ENCODE results near the gene KCTD6.
"Not testable (repeated sequence)": the region's sequence is repeated elsewhere in the genome, so short reads cannot be mapped to it uniquely, and the experiment has no call there.

KCTD6 gene

DNA sequence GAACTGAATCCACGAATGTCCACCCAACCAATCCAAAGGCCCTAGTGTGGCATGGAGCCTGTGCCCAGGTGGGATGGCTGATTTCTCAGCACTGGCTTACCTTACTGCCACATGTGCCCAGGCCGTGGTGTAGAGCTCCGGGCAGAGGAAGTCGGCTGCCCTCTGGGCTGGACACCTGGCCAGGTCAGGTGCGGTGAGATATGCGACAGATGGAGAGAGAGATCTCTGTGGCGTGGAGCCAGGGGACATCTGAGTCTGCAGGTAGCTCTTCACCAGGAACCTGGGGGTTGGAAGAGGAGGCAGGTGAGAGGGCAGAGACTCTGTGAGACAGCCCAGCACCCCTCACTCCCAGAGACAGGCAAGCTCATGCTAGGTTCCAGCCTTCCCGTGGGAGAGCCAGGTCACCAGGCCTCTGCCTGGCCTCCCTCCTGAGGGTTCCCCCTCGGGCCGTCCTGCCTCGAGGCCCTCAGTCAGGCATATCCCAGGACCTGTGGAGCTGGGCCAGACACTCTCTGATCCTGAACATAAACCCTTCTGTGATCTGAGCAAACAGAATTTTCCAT, 32.5 kb downstream of the KCTD6 start:
- TF ChIP-seq GATA1 (IDR thresholded peaks at IDR 0.05; ENCODE audit: low read depth, low read length) (no peak), POLR2A (IDR thresholded peaks at IDR 0.05; ENCODE audit: low read length) (no peak)
- DNase-seq, result no peak

DNA sequence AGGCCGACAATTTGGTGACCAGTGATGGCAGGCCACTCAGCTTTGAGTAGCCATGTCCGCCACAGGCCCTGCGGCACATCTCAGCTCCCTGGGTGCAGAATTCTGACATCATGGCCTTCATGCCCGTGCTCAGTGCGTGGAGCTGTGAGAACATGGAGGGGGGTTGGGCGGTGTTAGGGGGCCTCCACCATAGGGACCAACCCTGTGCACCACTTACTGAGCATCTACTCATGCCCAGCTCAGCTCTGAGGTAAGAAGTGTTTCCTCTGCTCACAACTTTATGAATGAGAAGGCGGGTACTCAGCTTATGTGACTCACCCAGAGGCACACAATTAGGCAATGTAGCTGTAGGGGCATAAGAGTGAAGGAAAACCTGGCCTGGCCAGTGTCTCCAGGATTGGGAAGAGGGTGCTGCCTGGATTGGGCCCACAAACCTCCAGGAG, 34.6 kb downstream of the KCTD6 start:
- TF ChIP-seq GATA1 (IDR thresholded peaks at IDR 0.05; ENCODE audit: low read depth, low read length), result no peak
- TF ChIP-seq POLR2A (IDR thresholded peaks at IDR 0.05; ENCODE audit: low read length), result no peak
- peak; percentile 17 to 31 for DNase-seq

DNA sequence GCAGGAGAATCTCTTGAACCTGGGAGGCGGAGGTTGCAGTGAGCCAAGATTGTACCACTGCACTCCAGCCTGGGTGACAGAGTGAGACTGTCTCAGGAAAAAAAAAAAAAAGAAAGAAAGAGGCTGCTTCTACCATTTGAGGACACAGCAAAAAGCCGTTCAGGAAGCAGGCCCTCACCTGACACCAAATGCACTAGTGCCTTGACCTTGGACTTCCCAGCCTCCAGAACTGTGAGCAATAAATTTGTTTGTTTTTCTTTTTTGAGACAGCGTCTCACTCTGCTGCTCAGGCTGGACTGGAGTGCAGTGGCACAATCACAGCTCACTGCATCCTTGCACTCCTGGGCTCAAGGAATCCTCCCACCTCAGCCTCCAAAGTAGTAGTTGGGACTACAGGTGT, 35.5 kb downstream of the KCTD6 start:
- DNase-seq, result not testable (repeated sequence)

DNA sequence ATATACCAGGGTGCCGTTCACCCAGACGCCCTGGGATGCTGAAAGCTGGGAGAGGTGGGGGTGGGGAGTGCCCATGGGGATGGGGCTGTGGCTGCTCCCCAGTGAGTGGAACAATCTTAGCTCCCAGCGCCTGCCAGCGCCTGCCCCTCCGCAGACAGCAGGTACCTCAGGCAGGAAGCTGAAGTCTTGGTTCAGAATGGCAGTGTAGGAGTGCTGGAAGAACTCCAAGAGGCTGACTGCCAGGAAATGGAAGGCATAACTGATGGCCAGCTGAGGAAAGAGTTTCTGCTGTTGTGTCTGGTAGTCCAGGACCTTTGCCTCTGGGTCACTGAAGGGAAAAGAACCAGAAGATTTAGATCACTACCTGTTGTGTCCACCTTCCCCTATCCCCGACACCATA, 36.7 kb downstream of the KCTD6 start:
- no peak for DNase-seq

DNA sequence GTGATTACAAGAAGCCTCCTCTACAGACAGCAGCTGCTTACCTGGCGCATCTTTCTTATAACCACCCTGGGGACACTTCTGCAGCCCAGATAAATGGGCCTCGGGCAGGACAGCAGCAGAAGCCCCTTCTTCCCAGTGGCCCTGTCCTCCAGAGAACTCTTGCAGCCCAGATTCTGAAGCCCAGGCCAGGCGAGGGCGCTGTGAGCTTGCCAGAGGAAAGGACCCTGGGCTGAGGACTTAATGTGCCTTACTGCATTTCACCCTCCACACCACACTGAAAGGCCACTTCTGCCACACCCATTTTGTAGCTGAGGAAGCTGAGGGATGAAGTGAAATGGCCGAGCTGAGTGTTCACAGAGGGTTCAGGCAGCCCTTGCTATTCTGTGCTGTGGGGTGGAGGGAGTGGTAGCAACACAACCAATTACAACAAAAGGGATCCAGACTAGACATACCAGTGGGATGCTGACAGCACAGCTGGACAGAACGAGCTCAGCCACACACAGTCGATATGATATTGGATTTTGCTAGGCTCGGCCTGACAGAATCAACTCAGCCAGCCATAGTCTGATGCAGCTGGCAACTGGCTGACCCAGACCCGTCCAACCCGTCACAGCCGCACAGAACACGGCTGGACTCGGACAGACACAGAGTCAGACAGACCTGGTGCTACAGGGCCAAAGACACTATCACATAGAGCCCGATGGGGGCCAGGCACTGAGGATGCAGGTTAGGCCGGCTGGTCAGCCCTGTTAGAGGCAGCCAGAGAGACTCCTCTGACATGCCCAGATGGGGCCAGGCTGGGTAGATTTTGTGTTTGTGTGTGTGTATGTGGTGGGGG, 37.8 kb downstream of the KCTD6 start:
- TF ChIP-seq GATA1 (IDR thresholded peaks at IDR 0.05; ENCODE audit: low read depth, low read length) (no peak), POLR2A (IDR thresholded peaks at IDR 0.05; ENCODE audit: low read length) (no peak)
- peak; percentile 42 to 44 for DNase-seq

More for the DNA sequence above, 36.7 kb downstream of the KCTD6 start:
- no peak for TF ChIP-seq GATA1 (IDR thresholded peaks at IDR 0.05; ENCODE audit: low read depth, low read length)
- no peak for TF ChIP-seq POLR2A (IDR thresholded peaks at IDR 0.05; ENCODE audit: low read length)

DNA sequence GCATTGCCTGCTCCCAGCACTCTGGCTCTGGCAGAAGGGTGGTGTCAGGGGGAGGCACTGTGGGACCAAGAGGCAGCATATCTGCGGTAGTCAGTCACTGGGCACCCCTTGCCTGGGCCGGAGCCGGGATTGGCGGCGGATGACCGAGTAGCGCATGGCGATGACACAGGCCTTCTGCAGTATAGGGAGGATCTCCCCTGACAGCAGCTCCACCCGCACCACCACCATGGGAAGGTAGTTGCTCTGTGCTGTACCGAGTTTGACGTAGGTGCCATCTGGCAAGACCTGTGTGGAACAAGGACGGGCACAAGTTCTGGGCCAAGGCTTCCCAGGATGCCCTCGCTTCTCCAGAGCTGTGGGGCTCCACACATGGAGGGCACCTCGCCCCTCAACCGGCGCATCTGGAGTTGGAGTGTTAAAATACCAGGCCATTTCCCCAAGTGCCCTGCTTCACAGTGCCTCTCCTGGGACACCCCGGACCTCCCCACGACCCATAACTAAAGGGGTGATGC, 38.5 kb downstream of the KCTD6 start:
- TF ChIP-seq POLR2A (IDR thresholded peaks at IDR 0.05; ENCODE audit: low read length) (no peak), GATA1 (IDR thresholded peaks at IDR 0.05; ENCODE audit: low read depth, low read length) (no peak)
- no peak for DNase-seq

DNA sequence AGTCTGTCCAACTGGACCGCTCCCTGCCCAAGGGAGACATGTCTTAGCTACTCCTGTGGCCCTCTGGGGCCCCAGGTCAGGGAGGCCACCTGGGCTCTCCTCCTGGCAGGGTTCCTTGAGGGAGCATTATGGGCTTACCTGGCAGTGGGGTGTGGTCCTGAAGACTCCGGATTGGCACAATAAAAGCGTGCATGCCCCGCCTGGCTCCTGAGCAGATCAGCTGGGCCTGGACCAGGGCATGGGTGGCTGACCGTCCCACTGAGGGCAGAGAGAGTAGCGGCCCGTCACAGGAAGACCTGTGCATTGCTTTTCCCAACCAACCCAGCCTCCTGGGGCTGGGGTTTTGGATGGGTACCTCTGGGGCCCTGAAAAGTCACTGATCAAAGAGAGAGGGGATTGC, 39.7 kb downstream of the KCTD6 start:
- no peak for TF ChIP-seq POLR2A (IDR thresholded peaks at IDR 0.05; ENCODE audit: low read length)
- no peak for TF ChIP-seq GATA1 (IDR thresholded peaks at IDR 0.05; ENCODE audit: low read depth, low read length)
- no peak for DNase-seq

DNA sequence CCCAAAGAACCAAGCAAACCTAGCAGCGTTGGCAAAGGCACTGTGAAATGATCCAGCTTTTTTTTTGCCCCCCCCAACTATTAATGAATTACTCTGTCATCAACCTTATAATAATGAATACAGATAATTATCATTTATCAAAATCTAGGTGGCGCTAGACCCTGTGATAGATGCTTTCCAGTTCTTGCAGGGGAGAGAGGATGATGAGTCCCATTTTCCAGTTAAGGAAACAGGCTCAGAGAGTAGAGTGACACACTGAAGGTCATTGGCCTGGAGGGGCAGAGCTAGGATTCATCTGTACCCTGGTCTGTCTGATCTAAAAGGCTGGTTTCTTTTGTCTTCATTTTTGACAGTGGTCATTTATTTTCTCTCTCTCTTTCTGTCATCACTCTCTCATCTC, 40.1 kb downstream of the KCTD6 start:
- TF ChIP-seq GATA1 (IDR thresholded peaks at IDR 0.05; ENCODE audit: low read depth, low read length), result no peak
- no peak for TF ChIP-seq POLR2A (IDR thresholded peaks at IDR 0.05; ENCODE audit: low read length)
- DNase-seq, result no peak

DNA sequence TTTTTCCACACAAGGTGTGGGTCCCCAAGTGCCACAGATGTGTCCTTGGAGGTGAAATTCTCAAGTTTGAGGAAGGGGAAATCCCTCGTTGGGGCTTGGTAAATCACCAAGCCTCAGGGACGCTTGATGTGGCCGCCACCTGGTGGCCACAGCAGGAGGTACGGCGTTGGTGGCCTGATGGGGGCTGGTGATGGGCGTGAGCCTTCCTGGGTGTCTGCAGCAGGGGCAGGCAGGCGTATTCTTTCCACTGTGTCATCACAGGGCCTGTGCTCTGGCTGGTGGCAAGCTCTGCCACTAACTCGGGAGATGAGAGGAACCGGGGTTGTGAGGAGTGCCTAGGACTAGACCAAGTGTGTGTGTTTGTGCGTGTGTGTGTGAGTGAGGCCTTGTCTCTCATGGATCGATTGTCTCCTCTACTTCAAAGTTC, 40.9 kb downstream of the KCTD6 start:
- no peak for TF ChIP-seq GATA1 (IDR thresholded peaks at IDR 0.05; ENCODE audit: low read depth, low read length)
- no peak for TF ChIP-seq POLR2A (IDR thresholded peaks at IDR 0.05; ENCODE audit: low read length)
- DNase-seq, result peak; percentile 81 to 89

DNA sequence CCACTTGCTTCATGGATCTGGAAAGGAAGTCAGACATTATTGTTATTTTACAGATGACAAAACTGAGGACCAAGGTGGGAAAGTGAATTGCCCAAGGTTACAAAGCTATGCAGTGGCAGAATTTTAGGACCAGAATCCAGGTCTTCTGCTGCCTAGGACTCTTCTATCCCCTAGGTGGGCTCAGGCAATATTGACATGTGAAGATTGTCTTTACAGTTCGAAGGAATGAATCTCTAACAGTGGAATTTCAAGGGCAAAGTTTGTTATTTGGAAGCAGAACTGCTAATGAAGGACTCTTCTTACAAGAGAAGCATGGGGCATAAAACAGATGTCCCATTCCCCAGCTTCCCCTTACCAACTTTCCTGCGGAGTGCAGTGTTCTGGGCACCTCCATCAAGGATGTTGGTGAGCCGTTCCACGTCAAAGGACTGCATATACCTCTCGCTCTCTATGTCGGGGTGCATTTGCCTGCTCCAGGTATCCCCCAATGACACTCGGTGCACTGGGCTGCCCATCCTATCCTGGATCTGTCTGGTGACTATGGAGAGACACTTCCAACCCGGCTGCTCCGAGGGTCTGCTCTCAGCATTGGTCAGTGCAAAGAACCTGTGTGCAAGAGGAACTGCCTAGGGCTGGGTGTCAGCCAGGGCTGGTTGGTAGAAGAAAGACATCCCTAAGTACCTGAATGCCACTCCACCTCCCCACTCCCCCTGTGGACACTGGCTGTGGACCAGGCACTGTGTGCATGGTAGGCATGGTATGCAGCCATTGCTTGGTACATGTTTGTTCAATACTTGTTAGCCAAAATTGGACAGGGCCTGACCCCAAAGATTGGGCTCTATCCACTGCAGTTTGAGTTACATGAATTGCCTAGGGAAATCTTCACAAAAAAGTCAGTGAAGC, 42.9 kb downstream of the KCTD6 start:
- TF ChIP-seq GATA1 (IDR thresholded peaks at IDR 0.05; ENCODE audit: low read depth, low read length) (no peak), POLR2A (IDR thresholded peaks at IDR 0.05; ENCODE audit: low read length) (no peak)
- DNase-seq, result no peak

DNA sequence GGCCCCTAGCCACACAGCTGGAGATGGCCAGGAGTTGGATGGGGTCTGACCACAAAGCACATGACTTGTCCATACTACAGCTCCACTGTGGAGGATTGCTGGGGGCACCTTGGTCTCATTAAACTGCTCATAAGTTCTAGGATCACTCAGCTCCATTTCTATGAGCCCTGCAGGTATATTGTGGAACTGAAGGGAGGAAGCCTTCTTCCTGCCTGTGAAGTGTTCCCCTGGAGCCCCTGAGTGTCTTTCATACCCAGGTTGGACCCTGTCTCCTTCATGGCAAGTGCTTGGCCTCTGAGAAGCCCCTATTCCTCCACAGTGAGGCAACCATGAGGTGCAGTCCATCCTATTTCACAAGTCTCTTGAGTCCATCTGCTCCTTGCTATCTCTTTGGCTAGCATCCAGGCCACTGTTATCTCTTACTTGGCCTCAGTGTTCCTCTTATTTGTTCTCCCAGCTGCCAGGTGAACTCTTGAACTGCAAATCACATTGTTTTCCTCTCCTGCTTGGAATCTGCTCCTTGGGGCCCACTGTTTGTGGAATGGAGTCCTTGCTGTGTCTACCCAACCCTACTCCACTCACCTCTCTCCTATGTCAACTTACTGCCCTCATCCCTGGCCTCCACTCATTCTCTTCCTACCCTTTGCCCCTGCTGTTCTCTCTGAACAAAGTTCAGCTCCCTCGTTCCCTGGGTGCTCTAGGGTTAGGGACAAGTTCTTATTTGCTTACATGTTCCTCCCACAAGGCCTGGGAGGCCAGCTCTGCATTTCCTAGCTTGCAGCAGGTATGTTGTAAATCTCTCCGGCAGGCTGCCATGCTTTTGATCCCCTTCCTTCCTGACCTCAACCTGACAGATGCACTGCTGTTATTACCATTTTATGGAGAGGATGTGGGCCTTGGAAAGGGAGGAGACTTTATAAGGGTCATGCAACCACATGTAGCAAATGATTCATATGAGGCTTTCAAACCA, 43.9 kb downstream of the KCTD6 start:
- DNase-seq, result peak; percentile 29 to 64
- TF ChIP-seq POLR2A (IDR thresholded peaks at IDR 0.05; ENCODE audit: low read length) (no peak), GATA1 (IDR thresholded peaks at IDR 0.05; ENCODE audit: low read depth, low read length) (no peak)

DNA sequence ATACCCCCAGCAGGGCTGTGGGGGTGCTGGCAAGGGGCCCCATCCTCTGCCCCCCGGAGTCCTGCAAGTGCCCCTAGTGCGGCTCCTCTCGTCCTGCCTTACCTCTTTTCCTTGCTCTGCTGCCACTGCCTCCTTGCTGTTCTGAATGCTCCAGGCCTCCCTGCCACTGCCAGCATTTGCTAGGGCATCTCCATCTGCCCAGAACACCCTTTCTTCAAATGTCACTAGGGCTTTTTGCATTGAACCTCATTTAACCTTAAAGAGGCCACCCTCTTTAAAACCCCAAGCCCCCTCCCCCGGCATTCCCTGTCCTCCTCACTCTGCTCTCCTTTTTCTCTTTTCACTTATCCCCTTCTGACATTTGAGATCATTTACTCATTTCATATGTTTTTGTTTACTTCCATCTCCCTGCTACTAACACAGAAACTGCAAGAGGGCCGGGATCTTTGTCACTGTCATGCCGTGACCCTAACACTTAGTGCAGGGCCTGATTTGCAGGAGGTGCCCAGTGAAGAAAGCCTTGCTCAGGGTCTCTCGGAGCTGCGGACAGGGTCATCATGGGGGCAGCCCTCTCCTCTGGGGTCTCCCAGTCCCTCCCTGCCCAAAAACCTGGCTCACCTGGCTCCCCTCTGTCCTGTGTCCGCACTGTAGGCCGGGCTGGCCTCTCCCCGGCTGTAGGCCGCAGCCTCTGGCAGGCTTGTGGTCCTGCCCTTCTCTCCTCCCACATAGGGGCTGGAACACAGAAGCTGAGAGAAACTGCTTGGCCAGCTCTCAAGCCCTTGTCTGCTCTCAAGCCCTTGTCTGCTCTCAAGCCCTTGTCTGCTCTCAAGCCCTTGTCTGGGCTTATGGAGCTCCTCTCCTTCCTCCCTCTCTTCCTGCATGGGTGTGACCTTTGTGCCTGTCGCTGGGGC, 44.9 kb downstream of the KCTD6 start, which contains the start of gene ACOX2:
ACOX2 (minus strand) TSS at position 690 of the 911 bp plus-strand sequence. CDS start 2,084 bp downstream, outside the sequence.
- TF ChIP-seq POLR2A (IDR thresholded peaks at IDR 0.05; ENCODE audit: low read length) (no peak), GATA1 (IDR thresholded peaks at IDR 0.05; ENCODE audit: low read depth, low read length) (no peak)
- DNase-seq, result no peak
